GM12878 (cell line): ENCODE results near the gene UBE2O. TPM values are rescaled to one million over a fixed set of nuclear protein-coding genes. Genes with fewer than 3 reads are reported as not detected.

Source experiments
- ATAC-seq: fragments of 200-7000 bp; cut with Tn5 transposase; 3 replicates; pipeline ENCODE4 v1.9.1; 2020; ENCODE audit warnings: mild to moderate bottlenecking, moderate library complexity
- BruUV-seq: library from RNA; stranded (reverse); fragments of 400-500 nt; replicated peaks from 2 replicates; lab custom pipeline; 2021; lab: Mats Ljungman, UMichigan
- CTCF ChIA-PET: fragments of 300-600 bp; sonication (Branson Sonifier 250); formaldehyde crosslinking; extraction: SDS; loops from one replicate; lab custom pipeline; 2021; ENCODE audit warnings: inconsistent platforms; lab: Yijun Ruan, JAX
- POLR2A ChIA-PET: fragments of 350-600 bp; formaldehyde crosslinking; extraction: SDS; loops from one replicate; lab custom pipeline; 2021; ENCODE audit warnings: inconsistent platforms; lab: Charles Lee
- RAD21 ChIA-PET: fragments of 300-600 bp; sonication (Branson Sonifier 250); formaldehyde crosslinking; loops from one replicate; lab custom pipeline; 2023; ENCODE audit warnings: antibody characterized with exemption; ENCODE audit not compliant: unreplicated experiment; lab: Charles Lee
- SMC1A ChIA-PET: fragments of 300-600 bp; sonication (Branson Sonifier 250); formaldehyde crosslinking; loops from one replicate; lab custom pipeline; 2023; ENCODE audit not compliant: unreplicated experiment, uncharacterized antibody; lab: Charles Lee
- DNase-seq: peaks from one replicate; pipeline ENCODE4 v3.0.0-alpha.2; 2011; ENCODE audit warnings: low read depth, low spot score
- FAIRE-seq: peaks from 3 replicates; lab custom pipeline; 2011; peaks lifted over from hg19 to GRCh38; lab: Jason Lieb, UNC
- H2AFZ ChIP-seq: 2 replicates; pipeline ENCODE4 v1.6.0; 2011; ENCODE audit warnings: low read depth, low read length, control low read depth; ENCODE audit not compliant: control insufficient read depth
- H3K27ac ChIP-seq: 2 replicates; pipeline ENCODE4 v1.5.1; 2011; ENCODE audit warnings: control low read depth; ENCODE audit not compliant: control insufficient read depth, insufficient read depth
- H3K27me3 ChIP-seq, 2 experiments: replicated peaks in 1 of 2; 2 replicates each; pipeline versions ENCODE4 v1.6.0 to v1.6.1; 2011; ENCODE audit warnings: low read length in 1 of 2; ENCODE audit not compliant: control insufficient read depth in 2 of 2, insufficient read depth in 2 of 2
- H3K36me3 ChIP-seq, 2 experiments: 2 replicates each; pipeline ENCODE4 v1.5.1; 2011; ENCODE audit warnings: low read length in 1 of 2; ENCODE audit not compliant: control insufficient read depth in 2 of 2, insufficient read depth in 2 of 2
- H3K4me1 ChIP-seq: 2 replicates; pipeline ENCODE4 v1.6.1; 2011; ENCODE audit warnings: mild to moderate bottlenecking, low read length, moderate library complexity, mixed read lengths; ENCODE audit not compliant: control insufficient read depth, insufficient read depth
- H3K4me2 ChIP-seq: 2 replicates; pipeline ENCODE4 v1.6.0; 2011; ENCODE audit warnings: control low read depth; ENCODE audit not compliant: control insufficient read depth, insufficient read depth
- H3K4me3 ChIP-seq: fragments of 200-600 bp; sonication (generic); 2 replicates; pipeline ENCODE4 v1.5.1; 2016
- H3K79me2 ChIP-seq: 2 replicates; pipeline ENCODE4 v1.6.0; 2011; ENCODE audit warnings: low read length; ENCODE audit not compliant: control insufficient read depth, insufficient read depth
- H3K9ac ChIP-seq: 2 replicates; pipeline ENCODE4 v1.8.0; 2011; ENCODE audit warnings: low read length, control low read depth, mixed read lengths; ENCODE audit not compliant: control insufficient read depth, insufficient read depth
- H3K9me3 ChIP-seq: replicated peaks from 3 replicates; pipeline ENCODE4 v1.5.1; 2011; ENCODE audit warnings: mild to moderate bottlenecking, low read length; ENCODE audit not compliant: control insufficient read depth, insufficient read depth
- H4K20me1 ChIP-seq: 2 replicates; pipeline ENCODE4 v1.6.0; 2011; ENCODE audit not compliant: control insufficient read depth, insufficient read depth
- ATF7 ChIP-seq: fragments of 450-650 bp; IDR thresholded peaks from 2 replicates; pipeline ENCODE4 v1.6.1; 2016; ENCODE audit warnings: low read depth, mild to moderate bottlenecking
- BCL11A ChIP-seq: IDR thresholded peaks from 2 replicates; pipeline ENCODE4 v1.6.1; 2011; ENCODE audit warnings: low read depth, low read length
- BMI1 ChIP-seq: fragments of 450-650 bp; IDR thresholded peaks from 2 replicates; pipeline ENCODE4 v1.6.1; 2016; ENCODE audit warnings: mild to moderate bottlenecking, moderate library complexity, borderline replicate concordance
- CHD1 ChIP-seq: IDR thresholded peaks from 2 replicates; pipeline ENCODE4 v1.6.1; 2012; ENCODE audit warnings: low read depth, low read length, improper control_type of control experiment
- CTCF ChIP-seq, 3 experiments: IDR thresholded peaks in 2 of 3; conservative IDR thresholded peaks in 1 of 3; 2 replicates each; pipeline ENCODE4 v1.5.1; 2011; ENCODE audit warnings: low read depth in 3 of 3, low read length in 3 of 3, mild to moderate bottlenecking in 3 of 3, control low read depth in 2 of 3, moderate library complexity in 2 of 3, inconsistent platforms in 1 of 3, mixed read lengths in 1 of 3; ENCODE audit not compliant: control insufficient read depth in 2 of 3, insufficient read depth in 1 of 3; ENCODE audit errors: extremely low read depth in 1 of 3
- GATAD2B ChIP-seq: fragments of 450-650 bp; conservative IDR thresholded peaks from 2 replicates; pipeline ENCODE4 v1.6.1; 2017; ENCODE audit warnings: low read depth, mild to moderate bottlenecking, moderate library complexity
- PAX8 ChIP-seq: fragments of 450-650 bp; IDR thresholded peaks from 2 replicates; pipeline ENCODE4 v1.6.1; 2017; ENCODE audit warnings: mild to moderate bottlenecking, moderate library complexity
- PRDM15 ChIP-seq: fragments of 450-650 bp; formaldehyde crosslinking; IDR thresholded peaks from 2 replicates; pipeline ENCODE4 v1.4.0; 2020; ENCODE audit warnings: mild to moderate bottlenecking, moderate library complexity
- REST ChIP-seq: IDR thresholded peaks from 2 replicates; pipeline ENCODE4 v1.6.1; 2012; ENCODE audit warnings: mild to moderate bottlenecking, low read depth, low read length
- SP1 ChIP-seq: IDR thresholded peaks from one replicate; pipeline ENCODE4 v1.6.1; 2011; ENCODE audit warnings: low read depth, low read length
- SREBF1 ChIP-seq: IDR thresholded peaks from 2 replicates; pipeline ENCODE4 v1.6.1; 2012; ENCODE audit warnings: mild to moderate bottlenecking, low read length
- TARDBP ChIP-seq: IDR thresholded peaks from 2 replicates; pipeline ENCODE4 v1.6.1; 2016; ENCODE audit warnings: borderline replicate concordance
- YBX1 ChIP-seq: fragments of 450-650 bp; IDR thresholded peaks from 2 replicates; pipeline ENCODE4 v1.6.1; 2016; ENCODE audit warnings: antibody characterized with exemption
- YY1 ChIP-seq: IDR thresholded peaks from 2 replicates; pipeline ENCODE4 v1.6.1; 2011; ENCODE audit warnings: low read depth, mild to moderate bottlenecking, low read length
- ZNF384 ChIP-seq: IDR thresholded peaks from 2 replicates; pipeline ENCODE4 v1.6.1; 2012; ENCODE audit warnings: low read depth, mild to moderate bottlenecking, low read length, improper control_type of control experiment, borderline replicate concordance
- ZZZ3 ChIP-seq: IDR thresholded peaks from 2 replicates; pipeline ENCODE4 v1.6.1; 2011; ENCODE audit warnings: low read depth; ENCODE audit not compliant: control insufficient read depth, insufficient read length
- WGBS: methylation state at CpG from one replicate; pipeline ENCODE4 v1.1.6; 2016; ENCODE audit warnings: low lambda C conversion rate; ENCODE audit not compliant: insufficient replicate concordance, insufficient coverage; ENCODE audit errors: missing lambda C conversion rate; 5-methylcytosine and 5-hydroxymethylcytosine counted together
- in situ Hi-C: fragments of 300-500 bp; cut with MboI; formaldehyde crosslinking; loops from 9 replicates; pipeline ENCODE4 v1.14.3; 2018; ENCODE audit warnings: mixed read lengths
- intact Hi-C: fragments of 100-400 bp; cut with micrococcal nuclease; formaldehyde crosslinking; loops from one replicate; pipeline ENCODE4 v1.14.2; 2022; ENCODE audit not compliant: unreplicated experiment
- polyA plus RNA-seq, 11 experiments: library from polyadenylated mRNA; depleted of rRNA in 4 of 11; unstranded in 6 of 11; stranded (reverse) in 5 of 11; fragments of >200 nt; fragmentation: Nextera tagmentation in 4 of 11; fragmentation: Illumina TruSeq in 1 of 11; extraction: Ambion mirVana in 4 of 11; extraction: Trizol in 1 of 11; gene quantifications; 1 replicate in 1 of 11; 2 replicates in 10 of 11; pipeline versions ENCODE4 v1.2.1 to v1.2.3, GENCODE V29; 2011 to 2016; ENCODE audit warnings: inconsistent platforms in 2 of 11, missing spikeins in 2 of 11, low read depth in 1 of 11
- total RNA-seq, 4 experiments: library from RNA; depleted of rRNA in 3 of 4; stranded (reverse); fragments of >200 nt in 3 of 4; fragmentation: Illumina TruSeq in 1 of 4; extraction: Trizol in 1 of 4; gene quantifications; 2 replicates each; pipeline versions ENCODE4 v1.2.1 to v1.2.3, GENCODE V29; 2013 to 2021

The UBE2O gene
- total and polyA plus RNA-seq, 10 of the 15 experiments (the other 5 are each of a cell fraction or from before 2014, with no cell fraction given) = 2.1 to 39.0 (median 14.1) TPM

- no peak for TF ChIP-seq SREBF1
These were observed 30.5 kb downstream of the UBE2O start (continued) for GRCh38 chr17:76422406-76422805.

GRCh38 chr17:76421044-76421407, 31.9 kb downstream of the UBE2O start:
- no TSS peak for BruUV-seq
- Histone ChIP-seq H3K36me3 (peaks cover 0 to 18% of the 10 kb centered on the region in 2 experiments; a peak in 2 of 4 replicates), H2AFZ (no peak overlapping the region), H3K27ac (no peak overlapping the region), H3K79me2 (peaks cover 28% of the 10 kb centered on the region), H3K9me3 (no peaks in the 10 kb centered on the region), H3K4me1 (peaks cover 22% of the 10 kb centered on the region), H3K9ac (no peak overlapping the region), H3K27me3 (no peaks in the 10 kb centered on the region), H3K4me3 (no peak overlapping the region), H3K4me2 (no peak overlapping the region), H4K20me1 (no peaks in the 10 kb centered on the region; the same call in 1 of the 2 replicates)
- CTCF ChIA-PET = interaction anchor here (1.0 kb wide), 1 partner anchor 77 kb away, joined by 3 read pairs; no protein-coding TSS in a partner anchor
- ATAC-seq (no peak), FAIRE-seq (no peak), DNase-seq (no peak)
- POLR2A ChIA-PET = no interaction called here
- in situ Hi-C loops = no loop called here
- SMC1A ChIA-PET = no interaction called here
- WGBS = 85% methylated on average over 7 of the region's 7 CpGs
- RAD21 ChIA-PET = no interaction called here
- intact Hi-C loops = no loop called here
- TF ChIP-seq CHD1 (no peak), BMI1 (no peak), ZZZ3 (no peak), ATF7 (no peak), SP1 (no peak), YY1 (no peak), GATAD2B (no peak), PAX8 (no peak), YBX1 (no peak), TARDBP (no peak), CTCF (IDR thresholded peaks at IDR 0.05 in 2 of 3, conservative IDR thresholded peaks at IDR 0.05 in 1 of 3; ENCODE audit: control insufficient read depth in 2 of 3, extremely low read depth in 1 of 3, insufficient read depth in 1 of 3, low read depth in 3 of 3, low read length in 3 of 3) (no peak), REST (no peak), ZNF384 (no peak), BCL11A (no peak), PRDM15 (CRISPR knock-in tag) (no peak)
